Skin of body (tissue), 2 donors: ENCODE measurements around the gene RAB8A. TPM values are rescaled to one million over a fixed set of nuclear protein-coding genes. Genes with fewer than 3 reads are reported as not detected.
"Not testable (repeated sequence)": the region's sequence is repeated elsewhere in the genome, so short reads cannot be mapped to it uniquely, and the experiment has no call there.

ENCODE experiments used
- DNase-seq: peaks from one replicate; lab custom pipeline; 2025; lab: John Stamatoyannopoulos, UW
- total RNA-seq: library from RNA; depleted of rRNA; stranded (reverse); fragments of >200 nt; gene quantifications from one replicate; pipeline ENCODE4 v1.2.3, GENCODE V29; 2014

Gene RAB8A
- total RNA-seq, 1 donor from 2014 or later, result 46.7 TPM

DNA sequence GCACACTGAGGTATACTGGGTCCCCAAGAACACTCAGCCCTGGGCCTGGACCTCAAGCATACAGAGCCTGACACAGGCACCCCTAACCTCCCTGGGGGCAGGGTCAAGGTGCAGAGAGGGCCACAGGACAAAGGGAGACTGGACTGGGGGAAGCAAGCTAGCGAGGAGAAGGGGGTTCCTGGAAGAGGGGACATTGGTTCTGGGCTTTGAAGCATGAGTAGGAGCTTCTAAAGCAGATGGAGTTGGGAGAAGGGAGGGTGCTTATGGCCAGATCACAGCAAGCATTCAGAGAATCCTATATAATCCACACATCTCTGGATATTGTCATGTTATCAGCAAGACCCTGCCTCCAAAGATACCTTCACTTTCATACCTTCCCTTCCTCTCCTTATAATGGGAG is 58.4 kb downstream of the RAB8A start:
- DNase-seq, result no peak

DNA sequence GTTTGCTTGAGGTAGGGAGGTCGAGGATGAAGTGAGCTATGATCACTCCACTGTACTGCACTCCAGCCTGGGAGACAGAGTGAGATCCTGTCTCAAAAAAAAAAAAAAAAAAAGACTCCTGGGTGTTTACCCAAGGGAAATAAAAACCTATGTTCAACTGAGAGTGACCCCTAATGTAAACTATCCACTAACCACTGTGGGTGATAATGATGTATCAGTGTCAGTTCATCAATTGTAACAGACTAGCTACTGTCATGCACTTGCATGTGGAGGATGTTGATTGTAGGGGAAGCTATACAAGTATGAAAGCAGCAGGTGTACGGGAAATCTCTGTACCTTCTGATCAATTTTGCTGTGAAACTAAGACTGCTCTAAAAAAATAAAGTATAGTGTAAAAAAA is 64.3 kb downstream of the RAB8A start:
- no peak for DNase-seq

DNA sequence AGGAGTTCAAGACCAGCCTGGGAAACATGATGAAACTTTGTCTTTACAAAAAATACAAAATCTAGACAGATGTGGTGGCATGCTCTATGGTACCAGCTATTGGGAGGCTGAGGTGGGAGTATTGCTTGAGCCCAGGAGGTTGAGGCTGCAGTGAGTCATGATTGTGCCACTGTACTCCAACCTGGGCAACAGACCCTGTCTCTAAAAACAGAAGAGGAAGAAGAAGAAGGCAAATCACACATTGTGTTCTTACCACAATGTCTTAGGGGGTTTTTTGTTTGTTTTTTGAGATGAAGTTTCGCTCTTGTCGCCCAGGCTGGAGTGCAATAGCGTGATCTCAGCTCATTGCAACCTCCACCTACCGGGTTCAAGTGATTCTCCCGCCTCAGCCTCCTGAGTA is 67.2 kb downstream of the RAB8A start:
- not testable (repeated sequence) for DNase-seq

DNA sequence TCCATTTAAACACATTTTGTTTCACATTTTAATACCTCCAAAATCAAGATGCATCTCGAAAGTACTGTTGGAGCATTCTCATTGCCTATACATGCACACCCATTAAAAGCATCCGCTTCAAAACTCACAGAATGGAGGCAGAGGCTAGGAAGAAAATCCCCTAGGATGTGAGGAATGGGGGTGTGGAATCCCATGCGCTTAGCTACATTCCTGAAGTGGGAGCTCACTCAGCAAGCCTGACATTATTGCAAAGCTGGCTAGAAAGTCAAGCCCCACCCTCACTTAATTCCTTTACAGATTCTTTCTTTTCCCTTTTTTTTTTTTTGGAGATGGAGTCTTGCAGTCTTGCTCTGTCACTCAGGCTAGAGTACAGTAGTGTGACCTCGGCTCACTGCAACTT is 68.9 kb downstream of the RAB8A start:
- peak; percentile 81 for DNase-seq

Other genes with a start within 250 kb of the RAB8A start
- 0.89 TPM for gene CYP4F2, start 213.8 kb upstream of the RAB8A start, total RNA-seq
- not detected for gene CYP4F11, start 177.4 kb upstream of the RAB8A start, total RNA-seq
- gene OR10H4, start 162.9 kb upstream of the RAB8A start, total RNA-seq, result not detected
- 264 TPM for gene TPM4, start 35.4 kb upstream of the RAB8A start, total RNA-seq
- 0.79 TPM for gene HSH2D, start 31.8 kb downstream of the RAB8A start, total RNA-seq
- not detected for gene CIB3, start 61.6 kb downstream of the RAB8A start, total RNA-seq
- gene FAM32A, start 73.5 kb downstream of the RAB8A start, total RNA-seq, result 51.8 TPM
- gene AP1M1, start 86.0 kb downstream of the RAB8A start, total RNA-seq, result 24.5 TPM
- 10.3 TPM for gene KLF2, start 212.9 kb downstream of the RAB8A start, total RNA-seq